ENCODE results near the gene TSFM.

The TSFM gene

DNA sequence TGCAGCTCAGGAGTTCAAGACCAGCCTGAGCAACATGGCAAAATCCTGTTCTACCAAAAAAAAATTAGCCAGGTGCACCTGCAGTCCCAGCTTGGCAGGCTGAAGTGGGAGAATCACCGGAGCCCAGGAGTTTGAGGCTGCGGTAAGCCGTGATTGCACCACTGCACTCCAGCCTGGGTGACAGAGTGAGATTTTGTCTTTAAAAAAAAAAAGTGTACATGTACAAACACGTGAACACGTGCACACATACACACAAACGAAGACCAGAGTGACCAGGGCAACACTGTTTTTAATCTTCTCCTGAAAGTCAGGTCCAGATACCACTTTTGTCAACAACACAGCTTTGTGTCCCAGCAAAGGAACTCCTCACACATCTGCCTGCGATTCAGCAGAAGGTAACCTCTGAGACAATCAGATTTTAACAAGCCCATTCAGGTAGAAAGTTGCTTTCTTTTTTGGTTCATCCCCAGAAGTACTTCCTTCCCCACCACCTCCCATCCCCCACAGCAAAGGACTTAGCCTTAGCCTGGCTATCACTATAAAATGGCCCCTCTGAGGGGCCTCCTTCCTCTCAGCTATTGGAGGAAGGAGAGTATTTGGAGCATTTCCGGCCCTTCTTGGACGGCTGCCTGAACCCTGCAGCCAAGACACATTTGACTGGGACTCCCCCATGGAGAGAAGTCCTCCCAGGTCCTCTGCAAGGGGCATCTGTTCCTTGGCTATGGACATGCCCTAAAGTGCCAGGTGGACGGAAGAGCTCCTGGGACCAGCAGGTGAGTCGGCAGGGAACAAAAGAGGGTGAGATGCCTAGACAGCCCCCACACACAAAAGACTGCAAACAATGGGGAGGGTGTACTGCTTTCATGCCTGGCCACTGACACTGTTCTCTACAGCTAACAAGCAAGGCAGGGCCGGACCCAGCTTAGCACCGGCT is 54.1 kb downstream of the TSFM start:
- DNase-seq = peak; percentile 93

DNA sequence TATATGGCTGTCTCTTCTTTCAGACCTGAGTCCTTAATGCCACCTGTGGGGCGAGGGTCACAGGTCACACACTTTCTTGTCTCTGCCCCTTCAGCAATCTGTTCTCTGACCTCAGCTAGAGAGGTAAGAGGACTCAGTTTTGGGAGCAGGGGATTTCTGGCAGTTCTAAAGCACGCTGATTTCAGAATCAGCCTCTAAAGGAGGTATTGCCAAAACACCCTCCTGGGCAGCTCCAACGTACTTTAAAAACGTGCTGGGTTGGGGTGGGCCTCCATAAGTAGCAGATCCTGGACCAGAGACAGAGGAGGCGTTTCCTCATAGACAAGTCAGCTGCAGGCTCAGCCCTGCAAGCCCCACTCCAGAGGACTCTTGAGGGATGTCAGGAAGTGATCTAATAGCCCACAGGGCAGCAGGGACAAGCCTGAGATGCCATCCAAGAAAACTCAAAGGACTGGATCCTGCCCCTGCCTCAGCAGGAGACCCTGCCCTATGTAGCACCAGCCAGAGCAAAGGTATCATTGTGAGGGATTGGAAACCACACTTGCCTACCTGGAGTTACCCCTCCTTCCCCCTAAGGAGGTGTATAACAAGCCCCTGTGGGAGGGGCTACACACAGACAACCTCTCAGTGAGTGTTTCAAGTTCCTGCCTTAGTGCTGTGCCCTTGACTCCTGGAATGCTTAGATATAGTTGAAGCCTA is 55.4 kb downstream of the TSFM start:
- DNase-seq = peak; percentile 82

DNA sequence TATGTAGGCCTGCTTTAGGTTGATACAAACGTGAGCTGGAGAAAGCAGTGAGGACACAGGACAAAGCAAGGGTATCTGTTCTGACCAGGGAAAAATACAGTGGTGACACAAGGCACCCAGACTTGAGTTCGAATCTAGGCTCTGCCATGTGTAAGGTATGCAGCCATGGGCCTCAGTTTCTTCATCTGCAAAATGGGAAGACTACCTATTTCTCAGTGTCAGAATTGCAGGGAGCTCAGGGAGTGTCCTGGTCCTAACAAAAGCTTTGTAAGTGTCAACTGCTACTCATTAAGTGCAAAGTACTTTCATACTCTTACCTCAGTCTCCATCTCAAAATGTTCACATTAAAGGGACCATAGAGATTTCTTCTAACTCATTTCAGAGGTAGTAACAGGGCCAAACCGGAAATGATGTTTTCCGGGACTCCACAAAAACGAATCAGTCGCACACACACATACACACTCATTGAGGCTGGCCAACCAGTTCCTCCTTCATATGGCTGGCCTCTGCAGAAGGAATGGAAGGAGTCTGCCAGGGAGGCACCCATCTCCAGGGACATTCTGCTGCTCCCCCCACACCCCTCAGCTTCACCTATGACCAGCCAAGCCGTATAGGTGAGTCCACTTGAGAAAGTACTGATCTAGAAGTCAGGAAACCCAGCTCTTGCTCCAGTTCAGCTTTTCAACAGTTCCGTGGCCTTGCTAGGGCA is 56.2 kb downstream of the TSFM start:
- DNase-seq = no peak

DNA sequence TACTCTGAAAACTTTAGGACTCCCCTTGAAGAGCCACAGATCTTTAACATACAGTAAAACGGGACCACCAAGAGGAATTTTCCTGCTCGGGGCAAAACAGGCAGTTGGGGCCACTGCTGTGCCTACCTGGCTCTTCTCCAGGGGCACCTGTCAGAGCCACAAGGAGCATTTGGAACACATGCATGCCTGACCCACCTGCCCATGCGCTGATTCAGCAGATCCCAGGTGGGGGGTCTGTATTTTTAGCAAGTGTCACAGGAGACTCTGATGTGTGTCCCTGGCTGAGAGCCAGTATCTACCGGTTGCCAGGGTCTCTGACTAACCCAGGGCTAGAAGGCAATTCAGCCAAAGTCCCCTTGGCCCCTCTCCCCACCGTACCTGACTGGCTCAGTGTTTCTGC is 57.4 kb downstream of the TSFM start:
- no peak for DNase-seq

DNA sequence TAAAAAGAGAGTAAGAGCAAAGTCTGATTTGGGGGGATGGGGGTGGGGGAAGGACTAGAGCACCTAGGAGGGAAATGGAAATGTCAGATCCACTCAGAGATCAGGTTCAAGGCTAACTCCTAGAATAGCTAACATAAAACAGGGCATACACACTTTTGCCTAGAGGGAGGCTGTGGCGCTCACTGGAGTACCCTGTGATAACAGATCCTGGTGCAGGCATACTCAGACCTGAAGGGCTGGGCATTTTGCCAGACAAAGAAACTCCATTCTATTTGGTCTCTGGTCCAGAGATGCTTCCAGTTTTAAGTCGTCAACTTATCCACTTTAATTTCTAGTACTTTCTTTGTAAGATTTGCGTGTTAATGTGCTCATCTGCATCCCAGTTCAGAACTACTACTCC is 58.1 kb downstream of the TSFM start:
- no peak for DNase-seq

DNA sequence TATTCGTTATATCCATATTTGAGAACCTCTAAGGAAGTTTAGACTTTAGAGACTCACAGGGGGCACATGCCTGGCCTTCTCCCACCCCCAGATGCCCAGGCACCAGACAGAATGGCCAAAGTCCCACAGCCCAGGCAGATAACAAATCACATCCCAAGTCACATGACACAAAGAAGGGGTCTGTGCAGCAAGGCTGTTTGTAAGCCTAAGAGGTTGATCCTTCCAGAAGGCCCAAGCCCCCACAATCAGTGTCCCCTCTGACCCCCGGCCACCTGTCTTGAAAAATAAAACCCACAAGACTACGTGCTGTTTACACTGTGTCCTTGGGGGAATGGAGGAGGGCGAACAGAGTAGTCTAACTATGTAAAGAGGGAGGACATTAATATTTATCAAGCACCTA is 58.9 kb downstream of the TSFM start:
- no peak for DNase-seq

DNA sequence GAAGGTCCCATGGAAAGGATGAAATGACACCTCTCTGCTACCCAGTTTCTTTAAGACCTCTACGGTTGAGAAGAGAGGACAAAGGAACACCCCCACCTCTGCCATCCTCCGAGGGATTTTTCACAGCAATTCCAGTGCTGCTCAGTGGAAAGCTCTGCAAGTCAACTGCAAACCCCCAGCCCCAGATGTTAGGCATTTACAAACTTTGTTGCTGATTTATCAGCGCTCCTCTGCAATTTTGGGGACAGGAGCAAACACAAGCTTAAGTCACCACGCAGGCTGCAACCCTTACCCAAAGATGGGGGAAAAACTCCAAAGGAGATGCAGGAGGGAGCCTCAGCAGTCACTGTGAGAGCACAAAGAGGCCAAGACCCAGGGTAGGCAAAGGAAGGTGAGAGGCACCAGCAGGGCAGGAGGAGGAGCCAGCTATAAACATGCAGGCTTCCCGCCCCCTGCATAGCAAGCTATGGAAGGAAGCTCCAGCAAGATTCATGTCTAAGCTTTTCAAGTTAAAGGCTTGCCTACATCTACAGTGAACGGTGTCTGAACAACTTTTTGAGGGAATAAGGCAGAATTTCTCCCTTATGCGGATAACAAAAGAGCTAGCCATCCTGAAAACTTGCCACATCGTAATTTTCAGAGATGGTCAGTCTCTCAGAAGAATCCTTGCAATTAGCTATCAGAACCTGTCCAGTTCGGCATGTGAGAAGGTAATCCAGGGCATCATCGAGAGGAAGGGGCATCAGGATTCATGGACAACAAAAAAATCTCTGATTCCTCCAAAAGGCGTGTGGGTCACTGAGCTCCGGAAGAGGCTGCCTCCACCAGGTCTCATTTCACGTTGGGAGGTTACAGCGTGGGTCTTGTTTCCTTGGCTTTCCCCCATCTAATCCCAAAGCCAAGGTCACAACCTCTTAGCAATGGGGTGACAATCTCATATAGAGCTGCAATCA is 60.0 kb downstream of the TSFM start:
- DNase-seq = no peak

DNA sequence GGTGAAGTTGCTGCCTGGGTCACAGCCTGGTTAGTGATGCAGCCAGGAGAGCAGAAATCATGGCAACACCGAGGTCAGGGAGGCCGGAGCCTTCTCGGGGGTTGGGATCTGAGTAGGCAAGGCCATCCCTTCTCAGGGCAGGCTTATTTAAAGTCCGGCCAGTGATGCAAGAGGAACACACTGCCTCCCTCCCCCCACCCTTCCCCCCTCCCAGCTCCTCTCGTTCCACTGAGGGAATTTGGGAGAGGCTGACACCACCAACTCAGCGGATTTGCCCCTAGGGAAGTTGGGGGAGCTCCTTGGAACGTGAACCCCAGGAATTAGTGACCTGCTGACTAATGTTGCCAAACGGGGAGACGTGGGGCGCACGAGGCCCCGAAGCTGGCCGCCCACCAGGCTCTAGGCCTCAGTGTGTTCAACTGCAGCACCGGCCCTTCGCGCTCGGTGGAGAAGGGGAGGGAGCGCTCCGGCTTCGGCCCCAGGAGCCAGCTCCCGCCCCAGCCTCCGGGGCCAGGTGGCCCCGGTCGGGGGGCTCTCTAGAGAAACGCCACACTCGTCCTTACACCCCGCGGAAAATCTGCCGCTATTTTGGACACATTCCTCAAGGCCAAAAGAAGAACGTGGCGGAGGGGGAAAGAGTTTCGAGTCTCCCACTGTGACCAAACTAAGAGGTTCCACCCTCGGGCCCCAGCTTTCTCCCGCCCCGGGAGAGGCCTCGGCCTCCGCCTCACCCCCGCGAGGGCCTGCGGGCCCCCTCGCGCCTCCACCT is 62.3 kb downstream of the TSFM start:
- peak; percentile 75 for DNase-seq

DNA sequence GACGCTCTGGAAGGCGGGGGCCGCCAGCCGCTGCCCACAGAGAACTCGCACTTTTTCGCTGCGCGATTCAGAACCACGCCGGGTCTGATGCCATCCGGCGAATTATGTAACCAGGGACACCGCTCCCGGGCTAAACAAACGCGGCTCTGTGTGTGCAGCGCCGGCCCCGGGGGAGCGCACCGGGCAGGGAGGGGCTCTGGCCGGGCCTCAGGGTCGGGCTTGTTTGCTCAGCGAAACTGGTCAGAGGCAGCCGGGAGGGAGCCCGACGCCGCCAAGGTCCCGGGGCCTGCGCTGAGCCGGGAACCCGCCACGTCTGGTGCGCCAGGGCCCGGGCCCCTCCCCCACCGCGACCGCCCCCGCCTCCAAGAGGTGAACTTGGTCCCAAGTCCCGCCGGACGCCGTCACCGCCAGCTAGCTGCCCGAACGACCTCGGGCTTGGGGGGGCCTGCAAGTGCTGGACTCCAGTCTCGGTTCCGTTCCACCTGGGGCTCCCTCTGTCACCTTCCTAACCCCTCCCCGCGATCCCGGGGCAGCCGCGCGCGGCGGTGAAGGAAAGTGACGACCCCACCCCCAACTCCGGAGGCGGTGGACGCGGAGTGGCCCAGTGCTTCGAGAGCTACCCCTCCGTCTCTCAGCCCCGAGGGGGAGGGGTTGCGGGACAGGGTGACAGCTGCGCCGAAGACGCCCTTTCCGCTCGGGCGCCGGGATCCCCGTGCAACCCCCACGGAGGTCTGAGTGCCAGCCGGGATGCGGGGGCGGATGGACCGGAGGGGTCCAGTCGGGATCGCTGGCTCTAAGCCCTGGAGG is 63.1 kb downstream of the TSFM start:
- DNase-seq = peak; percentile 80

DNA sequence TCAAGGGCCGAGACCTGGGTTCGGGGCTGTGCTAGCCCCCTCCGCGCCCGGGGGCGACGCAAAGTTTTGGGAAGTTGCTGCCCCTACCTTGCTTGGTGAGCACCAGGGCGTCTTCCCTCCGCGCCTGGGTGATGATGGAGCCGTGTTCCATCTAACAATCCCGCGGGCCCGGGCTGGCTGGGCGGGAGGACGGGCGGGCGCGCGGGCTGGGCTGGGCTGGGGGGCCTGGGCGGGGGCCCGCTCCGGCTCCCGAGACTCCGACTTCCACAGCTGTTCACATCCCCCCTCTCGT is 63.6 kb downstream of the TSFM start:
- DNase-seq = no peak

DNA sequence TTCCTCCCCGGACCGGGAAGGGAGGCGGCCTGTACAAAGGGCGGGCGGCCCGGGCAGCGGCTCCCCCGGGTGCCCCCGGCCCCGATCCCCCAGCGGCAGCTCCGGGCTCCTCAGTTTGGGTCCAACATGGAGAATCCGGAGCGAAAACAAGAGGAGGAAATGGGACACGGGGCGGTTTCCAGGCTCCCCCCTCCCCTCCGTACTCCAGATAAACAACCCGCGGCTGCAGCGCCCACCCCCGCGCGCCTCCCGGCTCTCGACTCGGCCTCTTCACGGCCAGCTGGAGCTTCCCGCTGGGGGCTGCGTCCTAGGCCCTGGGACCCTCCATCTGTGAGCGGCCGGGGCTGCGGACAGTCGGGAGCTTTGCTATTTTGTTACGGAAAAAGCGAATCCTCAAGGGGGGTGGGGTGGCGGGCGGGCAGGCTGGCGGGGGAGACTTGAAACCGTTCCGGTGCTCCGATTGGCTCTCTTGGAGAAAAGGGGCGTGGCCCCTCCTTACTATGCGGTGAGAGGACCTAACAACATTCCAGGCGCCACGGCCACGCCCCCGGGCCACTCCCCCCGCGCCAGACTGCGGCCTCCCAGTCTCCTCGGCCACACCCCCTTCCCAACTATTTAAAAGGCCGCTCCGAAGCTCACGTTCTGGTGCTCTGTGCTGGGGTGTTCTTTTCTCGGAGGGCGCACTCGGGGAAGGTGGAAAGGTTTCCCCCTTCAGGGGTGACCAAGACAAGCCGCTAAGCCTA is 64.2 kb downstream of the TSFM start, which contains the start of gene CTDSP2:
Gene CTDSP2, minus strand, starts transcription at position 153 of the 743 bp plus-strand sequence. CDS start 294 bp downstream, outside the sequence.
- peak; percentile 100 for DNase-seq

Data from right hindlimb (tissue), 1 donor.